HL-60 (cell line): Measurements from ENCODE around the gene EPHA1.

Experiments
- DNase-seq, 2 experiments: peaks; one replicate each; pipeline ENCODE4 v3.0.0-alpha.2; 2010 to 2020; ENCODE audit warnings: low read depth in 1 of 2, low spot score in 1 of 2
- H3K27ac ChIP-seq: fragments of 250-450 bp; sonication (Bioruptor Pico); replicated peaks from 2 replicates; pipeline ENCODE4 v1.5.1; 2020; ENCODE audit warnings: mild to moderate bottlenecking, moderate library complexity
- H3K27me3 ChIP-seq: fragments of 250-450 bp; sonication (Bioruptor Pico); 2 replicates; pipeline ENCODE4 v1.5.1; 2021; ENCODE audit warnings: mild to moderate bottlenecking, moderate library complexity; ENCODE audit not compliant: insufficient read depth, poor library complexity, severe bottlenecking
- H3K4me3 ChIP-seq: replicated peaks from 2 replicates; pipeline ENCODE4 v1.5.1; 2011; ENCODE audit warnings: mild to moderate bottlenecking, control low read depth, low read length; ENCODE audit not compliant: insufficient read depth
- GABPA ChIP-seq: IDR thresholded peaks from 2 replicates; pipeline ENCODE4 v1.6.1; 2012; ENCODE audit warnings: low read depth
- POLR2AphosphoS5 ChIP-seq: IDR thresholded peaks from 2 replicates; pipeline ENCODE4 v1.6.1; 2012; ENCODE audit warnings: low read depth
- SPI1 ChIP-seq: IDR thresholded peaks from 2 replicates; pipeline ENCODE4 v1.6.1; 2012; ENCODE audit warnings: low read depth, mild to moderate bottlenecking, borderline replicate concordance
- TF ChIP-seq, protein P1 (sequence below): IDR thresholded peaks from 2 replicates; pipeline ENCODE4 v1.6.1; 2012; ENCODE audit warnings: low read depth; ENCODE audit not compliant: insufficient replicate concordance
- TF ChIP-seq, protein P2 (sequence below): IDR thresholded peaks from one replicate; pipeline ENCODE4 v1.5.1; 2011; ENCODE audit warnings: low read length, control low read depth, inconsistent platforms; ENCODE audit not compliant: insufficient read depth

Gene EPHA1

DNA sequence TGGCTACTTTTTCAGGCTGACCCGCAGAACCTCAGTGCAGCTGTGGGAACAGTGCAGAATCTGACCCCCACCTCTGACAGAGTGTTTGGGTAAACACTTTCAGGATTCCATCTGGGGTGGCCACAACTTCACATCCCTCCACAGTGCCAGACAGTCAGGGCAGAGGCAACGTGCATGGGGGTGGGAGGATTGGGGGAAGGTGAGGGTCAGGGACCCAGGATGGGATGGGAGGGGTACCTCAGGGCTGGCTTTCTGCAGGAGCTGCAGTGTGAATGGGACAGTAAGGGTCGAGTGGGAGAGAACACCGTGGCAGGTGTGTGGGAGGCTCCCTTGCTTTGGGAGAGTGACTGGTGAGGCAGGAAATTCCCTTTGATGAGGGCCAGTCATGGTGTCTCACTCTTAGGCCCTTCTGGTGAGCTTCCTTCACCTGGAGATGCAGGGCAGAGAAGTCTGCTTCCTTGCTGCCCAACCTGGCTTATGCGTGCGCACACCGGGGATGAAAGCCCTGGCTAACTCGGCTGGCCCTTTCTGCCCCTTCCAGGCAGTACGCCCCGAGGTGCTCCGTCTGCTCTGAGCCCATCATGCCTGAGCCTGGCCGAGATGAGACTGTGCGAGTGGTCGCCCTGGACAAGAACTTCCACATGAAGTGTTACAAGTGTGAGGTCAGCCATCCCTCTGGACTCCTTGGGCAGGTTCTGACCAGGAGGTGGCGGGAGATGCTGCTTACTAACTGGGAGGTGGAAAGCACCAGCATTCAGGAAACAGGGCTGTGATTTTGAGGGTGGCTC lies 19.1 kb downstream of the EPHA1 start:
- no peak overlapping the region for H3K4me3 ChIP-seq
- H3K27me3 ChIP-seq, result no peaks in the 10 kb centered on the region
- H3K27ac ChIP-seq, result no peak overlapping the region
- no peak for TF ChIP-seq GABPA
- TF ChIP-seq POLR2AphosphoS5, result peak; percentile 48; the same call in 1 of the 2 replicates
- no peak for DNase-seq

DNA sequence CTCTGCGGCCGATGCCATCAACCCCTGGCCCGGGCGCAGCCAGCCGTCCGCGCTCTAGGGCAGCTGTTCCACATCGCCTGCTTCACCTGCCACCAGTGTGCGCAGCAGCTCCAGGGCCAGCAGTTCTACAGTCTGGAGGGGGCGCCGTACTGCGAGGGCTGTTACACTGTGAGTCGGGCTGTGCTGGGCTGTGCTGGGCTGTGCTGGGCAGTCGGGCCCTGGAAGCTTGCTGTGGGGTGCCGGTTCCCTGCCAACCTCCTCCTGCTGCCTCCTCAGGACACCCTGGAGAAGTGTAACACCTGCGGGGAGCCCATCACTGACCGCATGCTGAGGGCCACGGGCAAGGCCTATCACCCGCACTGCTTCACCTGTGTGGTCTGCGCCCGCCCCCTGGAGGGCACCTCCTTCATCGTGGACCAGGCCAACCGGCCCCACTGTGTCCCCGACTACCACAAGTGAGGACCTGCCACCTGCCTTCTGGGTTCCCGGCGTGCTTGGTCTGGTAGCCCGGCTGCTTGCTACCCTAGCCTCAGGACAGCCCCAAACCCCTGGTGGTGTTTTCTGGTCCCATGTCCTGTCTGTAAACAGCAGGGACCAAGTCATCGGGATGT lies 20.1 kb downstream of the EPHA1 start:
- no peak overlapping the region for H3K27ac ChIP-seq
- DNase-seq, result no peak
- no peak overlapping the region for H3K4me3 ChIP-seq
- H3K27me3 ChIP-seq, result no peaks in the 10 kb centered on the region
- no peak for TF ChIP-seq SPI1
- TF ChIP-seq, protein P1, sequence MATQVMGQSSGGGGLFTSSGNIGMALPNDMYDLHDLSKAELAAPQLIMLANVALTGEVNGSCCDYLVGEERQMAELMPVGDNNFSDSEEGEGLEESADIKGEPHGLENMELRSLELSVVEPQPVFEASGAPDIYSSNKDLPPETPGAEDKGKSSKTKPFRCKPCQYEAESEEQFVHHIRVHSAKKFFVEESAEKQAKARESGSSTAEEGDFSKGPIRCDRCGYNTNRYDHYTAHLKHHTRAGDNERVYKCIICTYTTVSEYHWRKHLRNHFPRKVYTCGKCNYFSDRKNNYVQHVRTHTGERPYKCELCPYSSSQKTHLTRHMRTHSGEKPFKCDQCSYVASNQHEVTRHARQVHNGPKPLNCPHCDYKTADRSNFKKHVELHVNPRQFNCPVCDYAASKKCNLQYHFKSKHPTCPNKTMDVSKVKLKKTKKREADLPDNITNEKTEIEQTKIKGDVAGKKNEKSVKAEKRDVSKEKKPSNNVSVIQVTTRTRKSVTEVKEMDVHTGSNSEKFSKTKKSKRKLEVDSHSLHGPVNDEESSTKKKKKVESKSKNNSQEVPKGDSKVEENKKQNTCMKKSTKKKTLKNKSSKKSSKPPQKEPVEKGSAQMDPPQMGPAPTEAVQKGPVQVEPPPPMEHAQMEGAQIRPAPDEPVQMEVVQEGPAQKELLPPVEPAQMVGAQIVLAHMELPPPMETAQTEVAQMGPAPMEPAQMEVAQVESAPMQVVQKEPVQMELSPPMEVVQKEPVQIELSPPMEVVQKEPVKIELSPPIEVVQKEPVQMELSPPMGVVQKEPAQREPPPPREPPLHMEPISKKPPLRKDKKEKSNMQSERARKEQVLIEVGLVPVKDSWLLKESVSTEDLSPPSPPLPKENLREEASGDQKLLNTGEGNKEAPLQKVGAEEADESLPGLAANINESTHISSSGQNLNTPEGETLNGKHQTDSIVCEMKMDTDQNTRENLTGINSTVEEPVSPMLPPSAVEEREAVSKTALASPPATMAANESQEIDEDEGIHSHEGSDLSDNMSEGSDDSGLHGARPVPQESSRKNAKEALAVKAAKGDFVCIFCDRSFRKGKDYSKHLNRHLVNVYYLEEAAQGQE, result no peak

DNA sequence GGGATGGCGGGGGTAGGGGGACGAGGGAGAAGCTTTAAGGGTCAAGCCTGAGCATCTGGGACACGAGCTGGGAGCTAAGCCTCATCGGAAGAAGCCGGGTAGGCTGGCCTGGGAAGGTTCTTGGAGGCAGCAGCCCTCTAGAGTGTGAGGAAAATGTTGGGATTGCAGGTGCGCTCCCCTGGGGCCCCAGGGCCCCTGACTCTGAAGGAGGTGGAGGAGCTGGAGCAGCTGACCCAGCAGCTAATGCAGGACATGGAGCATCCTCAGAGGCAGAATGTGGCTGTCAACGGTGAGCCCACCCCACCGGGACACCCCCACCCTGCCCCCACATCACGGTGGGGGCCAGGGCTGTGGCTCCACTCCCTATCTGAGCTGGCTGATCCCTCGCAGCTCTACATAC lies 20.6 kb downstream of the EPHA1 start:
- Histone ChIP-seq H3K27me3 (no peaks in the 10 kb centered on the region), H3K4me3 (no peak overlapping the region), H3K27ac (no peak overlapping the region)
- DNase-seq, result no peak
- TF ChIP-seq, protein P1, result no peak
- no peak for TF ChIP-seq GABPA
- TF ChIP-seq SPI1, result no peak
- no peak for TF ChIP-seq POLR2AphosphoS5
- TF ChIP-seq, protein P2, sequence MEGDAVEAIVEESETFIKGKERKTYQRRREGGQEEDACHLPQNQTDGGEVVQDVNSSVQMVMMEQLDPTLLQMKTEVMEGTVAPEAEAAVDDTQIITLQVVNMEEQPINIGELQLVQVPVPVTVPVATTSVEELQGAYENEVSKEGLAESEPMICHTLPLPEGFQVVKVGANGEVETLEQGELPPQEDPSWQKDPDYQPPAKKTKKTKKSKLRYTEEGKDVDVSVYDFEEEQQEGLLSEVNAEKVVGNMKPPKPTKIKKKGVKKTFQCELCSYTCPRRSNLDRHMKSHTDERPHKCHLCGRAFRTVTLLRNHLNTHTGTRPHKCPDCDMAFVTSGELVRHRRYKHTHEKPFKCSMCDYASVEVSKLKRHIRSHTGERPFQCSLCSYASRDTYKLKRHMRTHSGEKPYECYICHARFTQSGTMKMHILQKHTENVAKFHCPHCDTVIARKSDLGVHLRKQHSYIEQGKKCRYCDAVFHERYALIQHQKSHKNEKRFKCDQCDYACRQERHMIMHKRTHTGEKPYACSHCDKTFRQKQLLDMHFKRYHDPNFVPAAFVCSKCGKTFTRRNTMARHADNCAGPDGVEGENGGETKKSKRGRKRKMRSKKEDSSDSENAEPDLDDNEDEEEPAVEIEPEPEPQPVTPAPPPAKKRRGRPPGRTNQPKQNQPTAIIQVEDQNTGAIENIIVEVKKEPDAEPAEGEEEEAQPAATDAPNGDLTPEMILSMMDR, result no peak

DNA sequence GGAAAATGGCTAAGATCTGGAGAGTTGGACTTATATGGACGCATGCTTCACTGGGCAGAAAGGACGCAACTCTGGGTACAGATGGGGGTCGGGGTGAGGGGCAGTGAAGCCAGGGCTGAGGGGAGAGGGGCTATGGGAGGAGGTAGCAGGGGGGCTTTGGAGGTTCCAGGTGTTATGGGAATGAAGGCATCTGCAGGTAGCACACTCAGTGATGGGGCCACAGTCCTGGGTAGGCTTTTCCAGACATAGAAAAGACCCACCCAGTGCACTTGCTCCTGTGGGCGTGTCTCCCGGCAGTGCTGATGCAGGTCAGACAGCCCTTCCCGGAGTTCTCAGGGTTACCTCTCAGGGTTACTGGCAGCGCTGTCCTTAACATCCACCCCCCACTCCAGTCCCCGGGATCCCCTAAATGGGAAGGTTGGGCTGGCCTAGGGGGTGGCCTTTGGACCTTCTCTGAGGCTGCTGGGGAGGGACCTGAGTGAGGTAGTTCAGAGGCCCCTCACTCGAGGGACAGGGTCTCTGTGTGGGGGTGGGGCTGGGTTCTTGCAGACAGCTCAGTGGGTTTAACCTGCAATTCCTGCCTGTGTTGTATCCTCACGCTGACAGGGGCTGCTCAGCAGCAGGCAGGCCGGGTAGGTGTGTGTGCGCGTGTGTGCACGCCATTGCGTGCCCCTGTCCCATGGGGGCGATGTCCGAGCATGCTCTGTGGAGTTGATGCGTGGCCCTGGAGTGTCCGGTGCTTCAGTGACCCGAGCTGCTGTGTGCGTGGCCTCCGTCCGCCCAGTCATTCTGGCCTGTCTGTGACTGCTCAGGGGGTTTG lies 21.3 kb downstream of the EPHA1 start:
- DNase-seq, result no peak
- no peaks in the 10 kb centered on the region for H3K27me3 ChIP-seq
- H3K27ac ChIP-seq, result no peak overlapping the region; the same call in 1 of the 2 replicates
- no peak overlapping the region for H3K4me3 ChIP-seq
- TF ChIP-seq, protein P1, result no peak
- TF ChIP-seq GABPA (no peak), POLR2AphosphoS5 (no peak; the same call in 1 of the 2 replicates), SPI1 (no peak)
- TF ChIP-seq, protein P2, result no peak
